Measurements from ENCODE around the gene MORC4. TPM values are rescaled to one million over a fixed set of nuclear protein-coding genes. Genes with fewer than 3 reads are reported as not detected.

MORC4 gene
- total RNA-seq, 1 experiment from 2014 or later, result 31.6 TPM

GRCh38 chrX:106963111-106963510 lies 36.9 kb downstream of the MORC4 start:
- no peaks in the 10 kb centered on the region for H3K9me3 Mint-ChIP-seq (ENCODE audit: low read depth, unreplicated experiment)
- H3K27me3 Mint-ChIP-seq (ENCODE audit: unreplicated experiment), result no peaks in the 10 kb centered on the region
- H3K36me3 Mint-ChIP-seq (ENCODE audit: insufficient read depth, unreplicated experiment), result peaks cover 5% of the 10 kb centered on the region
- H3K27ac Mint-ChIP-seq (ENCODE audit: unreplicated experiment), result no peak overlapping the region
- intact Hi-C loops (cut with micrococcal nuclease; ENCODE audit: unreplicated experiment), result no loop called here
- CTCF ChIA-PET, result no interaction called here
- DNase-seq, result no peak
- TF ChIP-seq CTCF (IDR thresholded peaks at IDR 0.05; ENCODE audit: unreplicated experiment), result no peak
- H3K4me1 Mint-ChIP-seq (ENCODE audit: low read depth, unreplicated experiment), result peaks cover 13% of the 10 kb centered on the region
- no peak overlapping the region for H3K4me3 Mint-ChIP-seq (ENCODE audit: low read depth, unreplicated experiment)
- no TSS peak for BruUV-seq (replicated peaks)

DNA sequence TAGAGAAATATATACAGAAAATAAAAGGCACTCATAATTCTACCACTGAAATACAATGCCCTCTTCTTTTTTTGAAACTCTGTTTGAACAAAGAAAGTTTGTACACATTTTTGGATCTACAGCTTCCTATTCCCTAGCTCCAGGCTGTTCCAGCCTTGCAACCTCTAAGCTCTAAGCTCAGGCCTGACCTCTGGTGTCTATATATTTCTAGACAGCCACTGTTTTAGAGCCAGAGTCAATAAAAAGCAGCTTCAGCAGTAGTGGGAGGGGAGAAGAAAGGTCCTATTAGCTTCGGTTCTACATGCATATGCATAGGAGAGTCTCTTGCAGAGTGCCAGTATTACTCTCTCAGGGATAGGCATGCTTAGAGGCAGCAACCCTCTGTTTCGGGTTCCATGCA lies 40.1 kb downstream of the MORC4 start:
- H3K9me3 Mint-ChIP-seq (ENCODE audit: low read depth, unreplicated experiment), result no peaks in the 10 kb centered on the region
- intact Hi-C loops (cut with micrococcal nuclease; ENCODE audit: unreplicated experiment), result no loop called here
- no TSS peak for BruUV-seq (replicated peaks)
- H3K27ac Mint-ChIP-seq (ENCODE audit: unreplicated experiment), result no peak overlapping the region
- DNase-seq, result peak; percentile 17
- peaks cover 12% of the 10 kb centered on the region for H3K4me1 Mint-ChIP-seq (ENCODE audit: low read depth, unreplicated experiment)
- no peaks in the 10 kb centered on the region for H3K36me3 Mint-ChIP-seq (ENCODE audit: insufficient read depth, unreplicated experiment)
- H3K4me3 Mint-ChIP-seq (ENCODE audit: low read depth, unreplicated experiment), result no peak overlapping the region
- CTCF ChIA-PET, result interaction anchor here (1.1 to 2.2 kb wide), 5 partner anchors 27 to 86 kb away, joined by 4 to 39 read pairs (median 8); no protein-coding TSS in a partner anchor
- H3K27me3 Mint-ChIP-seq (ENCODE audit: unreplicated experiment), result no peaks in the 10 kb centered on the region
- no peak for TF ChIP-seq CTCF (IDR thresholded peaks at IDR 0.05; ENCODE audit: unreplicated experiment)

DNA sequence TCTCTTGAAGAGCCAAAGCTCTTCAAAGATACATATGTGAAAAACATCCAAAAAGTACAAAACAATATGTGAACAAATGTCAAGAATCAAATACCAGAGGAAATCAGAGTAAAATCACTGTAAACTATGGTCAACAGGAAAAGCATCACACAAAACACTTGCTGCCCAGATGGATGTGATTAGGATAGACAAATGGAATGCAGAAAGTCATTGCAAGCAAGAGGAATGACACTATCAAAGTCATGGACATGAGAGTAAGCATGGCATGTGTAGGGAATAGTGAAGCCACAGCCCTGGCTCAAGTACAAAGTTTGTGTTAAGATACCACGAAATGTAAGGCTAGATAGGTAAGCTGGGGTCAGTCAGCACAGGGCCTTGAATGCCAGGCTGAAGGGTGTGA lies 42.2 kb downstream of the MORC4 start:
- no TSS peak for BruUV-seq (replicated peaks)
- no peak overlapping the region for H3K4me3 Mint-ChIP-seq (ENCODE audit: low read depth, unreplicated experiment)
- H3K27ac Mint-ChIP-seq (ENCODE audit: unreplicated experiment), result no peak overlapping the region
- H3K9me3 Mint-ChIP-seq (ENCODE audit: low read depth, unreplicated experiment), result no peaks in the 10 kb centered on the region
- no peaks in the 10 kb centered on the region for H3K36me3 Mint-ChIP-seq (ENCODE audit: insufficient read depth, unreplicated experiment)
- TF ChIP-seq CTCF (IDR thresholded peaks at IDR 0.05; ENCODE audit: unreplicated experiment), result no peak
- DNase-seq, result no peak
- intact Hi-C loops (cut with micrococcal nuclease; ENCODE audit: unreplicated experiment), result no loop called here
- CTCF ChIA-PET, result no interaction called here
- H3K4me1 Mint-ChIP-seq (ENCODE audit: low read depth, unreplicated experiment), result peaks cover 17% of the 10 kb centered on the region
- H3K27me3 Mint-ChIP-seq (ENCODE audit: unreplicated experiment), result no peaks in the 10 kb centered on the region

GRCh38 chrX:106955004-106955772 lies 44.8 kb downstream of the MORC4 start:
- Mint-ChIP-seq H3K9me3 (ENCODE audit: low read depth, unreplicated experiment) (no peaks in the 10 kb centered on the region), H3K4me3 (ENCODE audit: low read depth, unreplicated experiment) (no peak overlapping the region), H3K27ac (ENCODE audit: unreplicated experiment) (no peak overlapping the region), H3K27me3 (ENCODE audit: unreplicated experiment) (no peaks in the 10 kb centered on the region), H3K4me1 (ENCODE audit: low read depth, unreplicated experiment) (peaks cover 25% of the 10 kb centered on the region), H3K36me3 (ENCODE audit: insufficient read depth, unreplicated experiment) (no peaks in the 10 kb centered on the region)
- intact Hi-C loops (cut with micrococcal nuclease; ENCODE audit: unreplicated experiment), result no loop called here
- no TSS peak for BruUV-seq (replicated peaks)
- CTCF ChIA-PET, result interaction anchor here (0.5 kb wide), 1 partner anchor 27 kb away, joined by 4 read pairs; no protein-coding TSS in a partner anchor
- DNase-seq, result no peak
- TF ChIP-seq CTCF (IDR thresholded peaks at IDR 0.05; ENCODE audit: unreplicated experiment), result no peak
